ENCODE results near the gene ALPK3.

DNA sequence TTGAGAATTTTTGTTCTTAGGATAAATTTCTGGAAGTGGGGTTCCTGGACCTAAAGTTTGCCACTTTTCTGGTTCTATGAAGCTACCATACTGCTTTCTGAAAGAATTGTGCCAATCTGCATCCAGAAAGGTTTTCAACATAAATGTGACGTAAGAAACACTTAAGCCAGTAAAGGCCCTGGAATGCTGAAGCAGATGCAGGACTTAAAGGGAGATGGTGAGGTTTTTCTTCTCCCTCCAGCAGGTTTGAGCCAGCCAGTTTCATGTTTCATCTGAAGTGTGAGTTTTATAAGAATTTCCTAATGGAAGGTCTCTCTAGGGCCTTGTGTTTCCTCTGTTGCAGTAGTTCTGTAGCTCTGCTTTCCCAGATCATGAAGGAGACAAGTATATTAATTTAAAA, 35.7 kb upstream of the ALPK3 start:
- TF ChIP-seq EZH2 (IDR thresholded peaks at IDR 0.05; ENCODE audit: borderline replicate concordance, low read depth, low read length, severe bottlenecking) (no peak), JUN (IDR thresholded peaks at IDR 0.05; ENCODE audit: borderline replicate concordance, insufficient read depth, insufficient read length, low read depth) (no peak), POLR2AphosphoS5 (IDR thresholded peaks at IDR 0.05; ENCODE audit: insufficient read depth, low read depth, low read length) (no peak), POLR2A (IDR thresholded peaks at IDR 0.05; ENCODE audit: low read depth, low read length) (no peak), FOS (IDR thresholded peaks at IDR 0.05; ENCODE audit: borderline replicate concordance, insufficient read depth, low read length) (no peak), MYC (IDR thresholded peaks at IDR 0.05; ENCODE audit: low read depth, low read length) (no peak)
- TF ChIP-seq, protein P1, sequence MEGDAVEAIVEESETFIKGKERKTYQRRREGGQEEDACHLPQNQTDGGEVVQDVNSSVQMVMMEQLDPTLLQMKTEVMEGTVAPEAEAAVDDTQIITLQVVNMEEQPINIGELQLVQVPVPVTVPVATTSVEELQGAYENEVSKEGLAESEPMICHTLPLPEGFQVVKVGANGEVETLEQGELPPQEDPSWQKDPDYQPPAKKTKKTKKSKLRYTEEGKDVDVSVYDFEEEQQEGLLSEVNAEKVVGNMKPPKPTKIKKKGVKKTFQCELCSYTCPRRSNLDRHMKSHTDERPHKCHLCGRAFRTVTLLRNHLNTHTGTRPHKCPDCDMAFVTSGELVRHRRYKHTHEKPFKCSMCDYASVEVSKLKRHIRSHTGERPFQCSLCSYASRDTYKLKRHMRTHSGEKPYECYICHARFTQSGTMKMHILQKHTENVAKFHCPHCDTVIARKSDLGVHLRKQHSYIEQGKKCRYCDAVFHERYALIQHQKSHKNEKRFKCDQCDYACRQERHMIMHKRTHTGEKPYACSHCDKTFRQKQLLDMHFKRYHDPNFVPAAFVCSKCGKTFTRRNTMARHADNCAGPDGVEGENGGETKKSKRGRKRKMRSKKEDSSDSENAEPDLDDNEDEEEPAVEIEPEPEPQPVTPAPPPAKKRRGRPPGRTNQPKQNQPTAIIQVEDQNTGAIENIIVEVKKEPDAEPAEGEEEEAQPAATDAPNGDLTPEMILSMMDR (IDR thresholded peaks at IDR 0.05; ENCODE audit: extremely low read depth in 1 of 2, insufficient read depth in 1 of 2, low read depth in 1 of 2, low read length in 2 of 2): no peak

Data from endothelial cell of umbilical vein (primary cell).